Neural cell (in vitro differentiated cells): ENCODE data around the gene CD99. TPM values are rescaled to one million over a fixed set of nuclear protein-coding genes. Genes with fewer than 3 reads are reported as not detected.

Experiments
- H2AFZ ChIP-seq: fragments of 200-600, 300-800 bp; sonication (generic), shearing (Covaris generic); 2 replicates; pipeline ENCODE4 v1.6.0; 2014; ENCODE audit warnings: low read depth, mild to moderate bottlenecking, antibody characterized with exemption, low read length, moderate library complexity
- H3F3A ChIP-seq: fragments of 200-600 bp; shearing (Covaris generic); 2 replicates; pipeline ENCODE4 v1.6.1; 2016; ENCODE audit warnings: mild to moderate bottlenecking, moderate library complexity, mixed read lengths, antibody characterized with exemption, low read length; ENCODE audit not compliant: insufficient read depth, poor library complexity, severe bottlenecking
- H3K27ac ChIP-seq: fragments of 200-600, 300-800 bp; sonication (generic), shearing (Covaris generic); 2 replicates; pipeline ENCODE4 v1.5.1; 2014; ENCODE audit warnings: mild to moderate bottlenecking, low read length, moderate library complexity
- H3K27me3 ChIP-seq: fragments of 300-800, 200-600 bp; sonication (generic), shearing (Covaris generic); 2 replicates; pipeline ENCODE4 v1.6.0; 2014; ENCODE audit warnings: mild to moderate bottlenecking, low read depth, low read length, moderate library complexity; ENCODE audit not compliant: insufficient read depth
- H3K36me3 ChIP-seq: fragments of 300-800, 200-600 bp; sonication (generic), shearing (Covaris generic); 2 replicates; pipeline ENCODE4 v1.5.1; 2014; ENCODE audit warnings: mild to moderate bottlenecking, antibody characterized with exemption, low read length, moderate library complexity; ENCODE audit not compliant: insufficient read depth
- H3K4me2 ChIP-seq: fragments of 300-800, 200-600 bp; sonication (generic), shearing (Covaris generic); 2 replicates; pipeline ENCODE4 v1.6.0; 2014; ENCODE audit warnings: mild to moderate bottlenecking, low read length
- H3K4me3 ChIP-seq: fragments of 300-800, 200-600 bp; sonication (generic), shearing (Covaris generic); 2 replicates; pipeline ENCODE4 v1.5.1; 2014; ENCODE audit warnings: mild to moderate bottlenecking, low read length, moderate library complexity
- H3K79me2 ChIP-seq: fragments of 200-600 bp; shearing (Covaris generic); replicated peaks from 2 replicates; pipeline ENCODE4 v1.6.0; 2014; ENCODE audit warnings: mild to moderate bottlenecking, low read length, moderate library complexity; ENCODE audit not compliant: insufficient read depth
- H3K9ac ChIP-seq: fragments of 300-800, 200-600 bp; sonication (generic), shearing (Covaris generic); 2 replicates; pipeline ENCODE4 v1.6.1; 2016; ENCODE audit warnings: mild to moderate bottlenecking, low read length, mixed read lengths
- H3K9me2 ChIP-seq: fragments of 200-600 bp; shearing (Covaris generic); 2 replicates; pipeline ENCODE4 v1.6.1; 2016; ENCODE audit warnings: mild to moderate bottlenecking, low read length, mixed read lengths; ENCODE audit not compliant: insufficient read depth
- H3K9me3 ChIP-seq: fragments of 200-600, 300-800 bp; sonication (generic), shearing (Covaris generic); 2 replicates; pipeline ENCODE4 v1.6.1; 2016; ENCODE audit warnings: mild to moderate bottlenecking, mixed run types, low read length, moderate library complexity, mixed read lengths
- H4K20me1 ChIP-seq: fragments of 200-600 bp; shearing (Covaris generic); 2 replicates; pipeline ENCODE4 v1.6.1; 2016; ENCODE audit warnings: mild to moderate bottlenecking, mixed run types; ENCODE audit not compliant: insufficient read depth
- EP300 ChIP-seq: fragments of 450-650 bp; conservative IDR thresholded peaks from 2 replicates; pipeline ENCODE4 v1.6.1; 2014; ENCODE audit warnings: antibody characterized with exemption, mild to moderate bottlenecking, moderate library complexity; ENCODE audit not compliant: poor library complexity, severe bottlenecking
- EZH2 ChIP-seq: fragments of 200-600, 300-800 bp; shearing (Covaris generic), sonication (generic); IDR thresholded peaks from 2 replicates; pipeline ENCODE4 v1.6.1; 2014; ENCODE audit warnings: antibody characterized with exemption, low read length, borderline replicate concordance, mild to moderate bottlenecking; ENCODE audit not compliant: insufficient read depth, poor library complexity, severe bottlenecking
- MXI1 ChIP-seq: fragments of 450-650 bp; conservative IDR thresholded peaks from 2 replicates; pipeline ENCODE4 v1.6.1; 2014; ENCODE audit warnings: antibody characterized with exemption, mild to moderate bottlenecking; ENCODE audit not compliant: poor library complexity, severe bottlenecking
- POLR2AphosphoS5 ChIP-seq: IDR thresholded peaks from 2 replicates; pipeline ENCODE4 v1.6.1; 2012
- RAD21 ChIP-seq: fragments of 450-650 bp; conservative IDR thresholded peaks from 2 replicates; pipeline ENCODE4 v1.6.1; 2014; ENCODE audit warnings: antibody characterized with exemption, mild to moderate bottlenecking, moderate library complexity
- REST ChIP-seq: IDR thresholded peaks from 2 replicates; pipeline ENCODE4 v1.6.1; 2012; ENCODE audit warnings: borderline replicate concordance
- SMC3 ChIP-seq: fragments of 450-650 bp; conservative IDR thresholded peaks from 2 replicates; pipeline ENCODE4 v1.6.1; 2014; ENCODE audit warnings: antibody characterized with exemption, mild to moderate bottlenecking, moderate library complexity; ENCODE audit not compliant: poor library complexity
- TAF1 ChIP-seq: IDR thresholded peaks from 2 replicates; pipeline ENCODE4 v1.6.1; 2012; ENCODE audit warnings: low read depth
- polyA plus RNA-seq: library from polyadenylated mRNA; depleted of rRNA; stranded (reverse); fragments of >200 nt; gene quantifications from 2 replicates; pipeline ENCODE4 v1.2.3, GENCODE V29; 2014
- TF ChIP-seq, protein P1 (sequence below): fragments of 450-650 bp; IDR thresholded peaks from 2 replicates; pipeline ENCODE4 v1.5.1; 2014; ENCODE audit warnings: antibody characterized with exemption, mild to moderate bottlenecking, moderate library complexity; ENCODE audit not compliant: poor library complexity, severe bottlenecking

Gene CD99
- polyA plus RNA-seq, 1 donor from 2014 or later = 6.6 TPM

DNA sequence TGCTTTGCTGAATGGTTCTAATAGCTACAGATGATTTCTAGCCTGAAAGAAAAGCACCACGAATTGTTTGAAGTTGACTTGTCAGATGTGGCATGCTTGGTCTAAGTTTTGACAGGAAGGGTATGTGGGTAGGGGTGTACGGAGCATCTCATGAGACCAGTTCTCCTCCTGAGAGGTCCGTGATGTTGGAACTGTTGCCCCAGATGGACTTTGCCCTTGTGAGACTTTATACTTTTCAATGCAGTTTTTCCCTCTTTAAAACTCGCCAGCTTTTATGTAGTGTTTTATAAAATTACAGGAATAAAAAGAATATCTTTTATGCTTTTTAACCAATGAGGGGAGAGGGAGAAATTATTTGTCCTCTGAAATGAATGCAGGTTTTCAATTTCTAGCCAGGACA is 44.2 kb downstream of the CD99 start:
- Histone ChIP-seq H3K79me2 (no peaks in the 10 kb centered on the region), H2AFZ (no peak overlapping the region), H3F3A (no peaks in the 10 kb centered on the region), H3K27ac (no peak overlapping the region), H3K9ac (no peak overlapping the region), H3K27me3 (no peaks in the 10 kb centered on the region), H3K9me3 (no peaks in the 10 kb centered on the region), H3K9me2 (no peaks in the 10 kb centered on the region), H3K4me3 (no peak overlapping the region), H3K36me3 (no peaks in the 10 kb centered on the region), H3K4me2 (no peak overlapping the region), H4K20me1 (no peaks in the 10 kb centered on the region)
- TF ChIP-seq, protein P1, sequence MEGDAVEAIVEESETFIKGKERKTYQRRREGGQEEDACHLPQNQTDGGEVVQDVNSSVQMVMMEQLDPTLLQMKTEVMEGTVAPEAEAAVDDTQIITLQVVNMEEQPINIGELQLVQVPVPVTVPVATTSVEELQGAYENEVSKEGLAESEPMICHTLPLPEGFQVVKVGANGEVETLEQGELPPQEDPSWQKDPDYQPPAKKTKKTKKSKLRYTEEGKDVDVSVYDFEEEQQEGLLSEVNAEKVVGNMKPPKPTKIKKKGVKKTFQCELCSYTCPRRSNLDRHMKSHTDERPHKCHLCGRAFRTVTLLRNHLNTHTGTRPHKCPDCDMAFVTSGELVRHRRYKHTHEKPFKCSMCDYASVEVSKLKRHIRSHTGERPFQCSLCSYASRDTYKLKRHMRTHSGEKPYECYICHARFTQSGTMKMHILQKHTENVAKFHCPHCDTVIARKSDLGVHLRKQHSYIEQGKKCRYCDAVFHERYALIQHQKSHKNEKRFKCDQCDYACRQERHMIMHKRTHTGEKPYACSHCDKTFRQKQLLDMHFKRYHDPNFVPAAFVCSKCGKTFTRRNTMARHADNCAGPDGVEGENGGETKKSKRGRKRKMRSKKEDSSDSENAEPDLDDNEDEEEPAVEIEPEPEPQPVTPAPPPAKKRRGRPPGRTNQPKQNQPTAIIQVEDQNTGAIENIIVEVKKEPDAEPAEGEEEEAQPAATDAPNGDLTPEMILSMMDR = no peak
- TF ChIP-seq RAD21 (no peak), MXI1 (no peak), SMC3 (no peak), REST (no peak), TAF1 (no peak)

DNA sequence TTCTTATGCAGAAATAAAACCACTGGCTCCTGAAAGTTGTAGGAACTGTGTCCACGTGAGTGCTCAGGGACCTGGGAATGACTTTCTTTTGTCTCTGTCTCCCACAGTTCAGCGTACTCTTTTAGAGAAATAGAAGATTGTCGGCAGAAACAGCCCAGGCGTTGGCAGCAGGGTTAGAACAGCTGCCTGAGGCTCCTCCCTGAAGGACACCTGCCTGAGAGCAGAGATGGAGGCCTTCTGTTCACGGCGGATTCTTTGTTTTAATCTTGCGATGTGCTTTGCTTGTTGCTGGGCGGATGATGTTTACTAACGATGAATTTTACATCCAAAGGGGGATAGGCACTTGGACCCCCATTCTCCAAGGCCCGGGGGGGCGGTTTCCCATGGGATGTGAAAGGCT is 49.6 kb downstream of the CD99 start:
- no peaks in the 10 kb centered on the region for H3K36me3 ChIP-seq
- H3K27ac ChIP-seq = no peak overlapping the region
- H3K4me3 ChIP-seq = no peak overlapping the region
- no peaks in the 10 kb centered on the region for H3K79me2 ChIP-seq
- no peaks in the 10 kb centered on the region for H3F3A ChIP-seq
- H3K9me3 ChIP-seq = no peaks in the 10 kb centered on the region
- no peaks in the 10 kb centered on the region for H3K27me3 ChIP-seq
- H3K9me2 ChIP-seq = no peaks in the 10 kb centered on the region
- H3K9ac ChIP-seq = no peak overlapping the region
- H2AFZ ChIP-seq = no peak overlapping the region
- no peak for TF ChIP-seq TAF1
- no peak for TF ChIP-seq EP300
- no peak for TF ChIP-seq MXI1
- TF ChIP-seq REST = no peak
- TF ChIP-seq, protein P1 = no peak
- TF ChIP-seq EZH2 = no peak
- TF ChIP-seq SMC3 = no peak
- TF ChIP-seq POLR2AphosphoS5 = no peak
- no peak for TF ChIP-seq RAD21
- H4K20me1 ChIP-seq = no peaks in the 10 kb centered on the region
- no peak overlapping the region for H3K4me2 ChIP-seq
